NCI-H146 (cell line): ENCODE results near the gene TRIM71.

Experiments
- DNase-seq: peaks from one replicate; lab custom pipeline; 2025; lab: John Stamatoyannopoulos, UW

Gene TRIM71

GRCh38 chr3:32866533-32866932, 48.7 kb downstream of the TRIM71 start:
- DNase-seq, result no peak

GRCh38 chr3:32867954-32868353, 50.2 kb downstream of the TRIM71 start:
- DNase-seq, result no peak

GRCh38 chr3:32868719-32869512, 51.1 kb downstream of the TRIM71 start:
- no peak for DNase-seq

- no peak for DNase-seq
These were observed 51.8 kb downstream of the TRIM71 start for GRCh38 chr3:32869513-32870047.

- no peak for DNase-seq
These were observed 52.7 kb downstream of the TRIM71 start for GRCh38 chr3:32870373-32871095.

GRCh38 chr3:32871273-32871672, 53.5 kb downstream of the TRIM71 start:
- DNase-seq, result no peak

- DNase-seq, result no peak
These were observed 54.9 kb downstream of the TRIM71 start for GRCh38 chr3:32872487-32873382.

GRCh38 chr3:32873531-32874130, 55.8 kb downstream of the TRIM71 start:
- no peak for DNase-seq

GRCh38 chr3:32876920-32877319, 59.1 kb downstream of the TRIM71 start:
- DNase-seq, result no peak

- DNase-seq, result no peak
These were observed 59.8 kb downstream of the TRIM71 start for GRCh38 chr3:32877598-32877997.

- DNase-seq, result no peak
These were observed 62.4 kb downstream of the TRIM71 start for GRCh38 chr3:32880225-32880624.

GRCh38 chr3:32881624-32882023, 63.8 kb downstream of the TRIM71 start:
- no peak for DNase-seq

- no peak for DNase-seq
These were observed 64.4 kb downstream of the TRIM71 start for GRCh38 chr3:32882189-32882588.

GRCh38 chr3:32882603-32883025, 64.8 kb downstream of the TRIM71 start:
- no peak for DNase-seq

GRCh38 chr3:32883817-32884216, 66.0 kb downstream of the TRIM71 start:
- no peak for DNase-seq

- DNase-seq, result no peak
These were observed 66.8 kb downstream of the TRIM71 start for GRCh38 chr3:32884591-32884990.

GRCh38 chr3:32885283-32885901, 67.6 kb downstream of the TRIM71 start:
- DNase-seq, result no peak

GRCh38 chr3:32886296-32886695, 68.5 kb downstream of the TRIM71 start:
- no peak for DNase-seq

GRCh38 chr3:32886911-32887310, 69.1 kb downstream of the TRIM71 start:
- no peak for DNase-seq

GRCh38 chr3:32888739-32889138, 70.9 kb downstream of the TRIM71 start:
- DNase-seq, result no peak
